OCI-LY1 (cell line): Measurements from ENCODE around the gene PRMT5.

Experiments
- H2AFZ ChIP-seq: fragments of 200-600 bp; sonication (generic), shearing (Covaris generic); 2 replicates; pipeline ENCODE4 v1.6.0; 2014; ENCODE audit warnings: antibody characterized with exemption, mild to moderate bottlenecking, low read length
- H3F3A ChIP-seq: fragments of 200-600 bp; sonication (generic), shearing (Covaris generic); 2 replicates; pipeline ENCODE4 v1.6.0; 2014; ENCODE audit warnings: mild to moderate bottlenecking, antibody characterized with exemption, low read length, moderate library complexity; ENCODE audit not compliant: insufficient read depth
- H3K27ac ChIP-seq: fragments of 200-600 bp; sonication (generic); 2 replicates; pipeline ENCODE4 v1.5.1; 2014; ENCODE audit warnings: low read length, mixed run types, mild to moderate bottlenecking, low read depth; ENCODE audit not compliant: poor library complexity, severe bottlenecking
- H3K27me3 ChIP-seq: fragments of 200-600 bp; sonication (generic); 2 replicates; pipeline ENCODE4 v1.6.0; 2014; ENCODE audit warnings: antibody characterized with exemption, mild to moderate bottlenecking, low read length, moderate library complexity; ENCODE audit not compliant: insufficient read depth
- H3K36me3 ChIP-seq: fragments of 200-600 bp; sonication (generic); 2 replicates; pipeline ENCODE4 v1.6.1; 2014; ENCODE audit warnings: mild to moderate bottlenecking, antibody characterized with exemption, low read length, moderate library complexity, mixed read lengths; ENCODE audit not compliant: insufficient read depth
- H3K4me1 ChIP-seq: fragments of 200-600 bp; sonication (generic); 2 replicates; pipeline ENCODE4 v1.5.1; 2014; ENCODE audit warnings: mild to moderate bottlenecking, low read length, moderate library complexity; ENCODE audit not compliant: insufficient read depth, severe bottlenecking
- H3K4me2 ChIP-seq: fragments of 200-600 bp; sonication (generic), shearing (Covaris generic); 2 replicates; pipeline ENCODE4 v1.6.1; 2014; ENCODE audit warnings: low read length
- H3K4me3 ChIP-seq: fragments of 200-600 bp; sonication (generic); 2 replicates; pipeline ENCODE4 v1.5.1; 2014; ENCODE audit warnings: low read length, low read depth, mild to moderate bottlenecking, mixed read lengths; ENCODE audit not compliant: poor library complexity, severe bottlenecking
- H3K79me2 ChIP-seq: fragments of 200-600 bp; shearing (Covaris generic); 2 replicates; pipeline ENCODE4 v1.6.1; 2016; ENCODE audit warnings: mixed run types, low read length, mixed read lengths; ENCODE audit not compliant: insufficient read depth
- H3K9ac ChIP-seq: fragments of 200-600 bp; sonication (generic), shearing (Covaris generic); 2 replicates; pipeline ENCODE4 v1.6.1; 2014; ENCODE audit warnings: mild to moderate bottlenecking, low read length, mixed read lengths
- H3K9me2 ChIP-seq: fragments of 200-600 bp; sonication (generic), shearing (Covaris generic); 2 replicates; pipeline ENCODE4 v1.6.1; 2014; ENCODE audit warnings: low read depth, mild to moderate bottlenecking, low read length, mixed read lengths
- H3K9me3 ChIP-seq: fragments of 200-600 bp; shearing (Covaris generic); 2 replicates; pipeline ENCODE4 v1.6.1; 2014; ENCODE audit warnings: low read length, mixed read lengths
- H4K20me1 ChIP-seq: fragments of 200-600 bp; sonication (generic), shearing (Covaris generic); 2 replicates; pipeline ENCODE4 v1.6.0; 2016; ENCODE audit warnings: mild to moderate bottlenecking, low read length; ENCODE audit not compliant: insufficient read depth
- CTCF ChIP-seq: fragments of 200-600 bp; sonication (generic), shearing (Covaris generic); IDR thresholded peaks from 2 replicates; pipeline ENCODE4 v1.5.1; 2017; ENCODE audit warnings: mild to moderate bottlenecking, antibody characterized with exemption, low read length, moderate library complexity, mixed read lengths
- EZH2 ChIP-seq: fragments of 200-600 bp; sonication (generic), shearing (Covaris generic); IDR thresholded peaks from 2 replicates; pipeline ENCODE4 v1.8.0; 2017; ENCODE audit warnings: borderline replicate concordance, mixed run types, mild to moderate bottlenecking, antibody characterized with exemption, low read length, moderate library complexity, mixed read lengths

Gene PRMT5

GRCh38 chr14:22923746-22924145 lies 5.4 kb downstream of the PRMT5 start:
- no peaks in the 10 kb centered on the region for H3K27me3 ChIP-seq
- H3K4me1 ChIP-seq: peaks cover 39% of the 10 kb centered on the region
- H4K20me1 ChIP-seq: no peaks in the 10 kb centered on the region
- 0 out of 2 replicates have a peak, but pooled peaks cover 3% of the 10 kb centered on the region for H3F3A ChIP-seq
- no peak overlapping the region for H3K9ac ChIP-seq
- H3K27ac ChIP-seq: no peak overlapping the region
- no peak overlapping the region for H3K4me2 ChIP-seq
- TF ChIP-seq EZH2: no peak
- TF ChIP-seq CTCF: no peak
- no peaks in the 10 kb centered on the region for H3K9me2 ChIP-seq
- H2AFZ ChIP-seq: no peak overlapping the region
- no peaks in the 10 kb centered on the region for H3K9me3 ChIP-seq
- H3K4me3 ChIP-seq: no peak overlapping the region
- peaks cover 72% of the 10 kb centered on the region for H3K36me3 ChIP-seq
- peaks cover 10% of the 10 kb centered on the region for H3K79me2 ChIP-seq

- TF ChIP-seq CTCF (no peak), EZH2 (no peak)
- H3K79me2 ChIP-seq: peaks cover 14% of the 10 kb centered on the region
- no peaks in the 10 kb centered on the region for H4K20me1 ChIP-seq
- H3K4me1 ChIP-seq: peaks cover 32% of the 10 kb centered on the region
- H3K9ac ChIP-seq: no peak overlapping the region
- H3K4me2 ChIP-seq: no peak overlapping the region
- H3F3A ChIP-seq: 0 out of 2 replicates have a peak, but pooled peaks cover 3% of the 10 kb centered on the region
- no peaks in the 10 kb centered on the region for H3K27me3 ChIP-seq
- H3K27ac ChIP-seq: no peak overlapping the region
- peaks cover 70% of the 10 kb centered on the region for H3K36me3 ChIP-seq
- H3K4me3 ChIP-seq: no peak overlapping the region
- no peaks in the 10 kb centered on the region for H3K9me2 ChIP-seq
- no peak overlapping the region for H2AFZ ChIP-seq
- H3K9me3 ChIP-seq: no peaks in the 10 kb centered on the region
These were observed 6.9 kb downstream of the PRMT5 start for GRCh38 chr14:22922294-22922693.

- no peak overlapping the region for H3K9ac ChIP-seq
- H3K4me3 ChIP-seq: no peak overlapping the region
- H4K20me1 ChIP-seq: no peaks in the 10 kb centered on the region
- 0 out of 2 replicates have a peak, but pooled peaks cover 3% of the 10 kb centered on the region for H3F3A ChIP-seq
- H3K9me2 ChIP-seq: no peaks in the 10 kb centered on the region
- no peaks in the 10 kb centered on the region for H3K9me3 ChIP-seq
- H2AFZ ChIP-seq: no peak overlapping the region
- H3K36me3 ChIP-seq: peaks cover 69% of the 10 kb centered on the region
- H3K79me2 ChIP-seq: peaks cover 30% of the 10 kb centered on the region
- no peak overlapping the region for H3K4me2 ChIP-seq
- TF ChIP-seq EZH2: no peak
- TF ChIP-seq CTCF: no peak
- peaks cover 32% of the 10 kb centered on the region for H3K4me1 ChIP-seq
- no peaks in the 10 kb centered on the region for H3K27me3 ChIP-seq
- H3K27ac ChIP-seq: no peak overlapping the region
These were observed 8.5 kb downstream of the PRMT5 start for GRCh38 chr14:22920697-22921096.
